Right kidney (tissue), 1 donor: ENCODE measurements around the gene PDSS2.

Experiments
- DNase-seq: peaks from one replicate; pipeline ENCODE4 v3.0.0-alpha.2; 2016

PDSS2 gene

GRCh38 chr6:107271208-107271790, 188.1 kb downstream of the PDSS2 start:
- no peak for DNase-seq

DNA sequence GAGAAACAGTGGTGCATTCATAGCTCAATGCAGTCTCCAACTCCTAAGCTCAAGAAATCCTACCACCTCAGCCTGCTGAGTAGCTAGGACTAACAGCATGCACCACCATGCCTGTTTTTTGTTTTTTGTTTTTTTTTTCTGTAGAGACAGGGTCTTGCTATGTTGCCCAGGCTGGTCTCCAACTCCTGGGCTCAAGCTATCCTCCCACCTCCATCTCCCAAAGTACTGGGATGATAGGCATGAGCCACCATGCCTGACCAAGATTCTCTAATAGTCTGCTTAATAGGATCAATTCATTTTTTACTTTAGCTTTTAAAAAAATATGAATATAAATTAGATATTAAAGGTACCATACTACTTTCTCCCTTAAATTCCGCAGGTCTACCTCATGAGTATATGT, 191.7 kb downstream of the PDSS2 start:
- no peak for DNase-seq

DNA sequence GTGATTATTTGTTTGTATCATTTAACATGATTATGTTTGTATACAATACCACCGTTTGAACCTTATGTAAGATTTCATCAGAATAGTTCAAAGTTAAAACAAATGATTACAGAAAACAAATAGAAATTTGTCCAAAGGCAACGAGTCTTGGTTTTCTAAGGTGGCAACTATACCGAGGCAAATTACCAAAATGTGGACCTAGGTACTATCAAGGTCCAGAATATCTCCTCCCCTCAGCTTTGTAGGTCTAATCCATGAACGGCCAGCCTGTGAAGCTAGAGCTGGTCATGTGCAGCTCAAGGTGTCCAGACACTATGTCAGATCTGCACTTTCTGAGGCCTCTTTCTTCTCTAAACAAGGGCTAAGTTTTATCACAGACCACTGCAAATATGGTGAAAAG, 192.4 kb downstream of the PDSS2 start:
- no peak for DNase-seq

DNA sequence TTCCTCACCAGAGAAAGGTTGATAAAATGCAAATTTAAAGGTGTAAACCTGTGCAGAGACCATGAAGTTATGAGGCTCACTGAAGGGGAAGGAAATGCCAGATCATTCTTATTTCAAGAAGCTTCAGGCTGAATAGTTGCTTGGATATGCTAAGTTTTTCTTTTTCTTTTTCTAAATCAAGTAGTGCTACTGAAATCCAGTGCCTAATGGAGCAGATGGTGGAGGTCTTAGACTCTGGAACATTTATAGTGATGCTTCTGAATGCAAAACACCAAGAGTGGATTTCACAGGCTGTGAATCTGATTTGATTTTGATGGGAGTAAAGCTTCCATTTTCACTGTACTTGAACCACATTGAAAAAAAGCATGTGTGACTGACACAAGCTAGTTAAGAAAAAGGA, 192.8 kb downstream of the PDSS2 start:
- DNase-seq = no peak

DNA sequence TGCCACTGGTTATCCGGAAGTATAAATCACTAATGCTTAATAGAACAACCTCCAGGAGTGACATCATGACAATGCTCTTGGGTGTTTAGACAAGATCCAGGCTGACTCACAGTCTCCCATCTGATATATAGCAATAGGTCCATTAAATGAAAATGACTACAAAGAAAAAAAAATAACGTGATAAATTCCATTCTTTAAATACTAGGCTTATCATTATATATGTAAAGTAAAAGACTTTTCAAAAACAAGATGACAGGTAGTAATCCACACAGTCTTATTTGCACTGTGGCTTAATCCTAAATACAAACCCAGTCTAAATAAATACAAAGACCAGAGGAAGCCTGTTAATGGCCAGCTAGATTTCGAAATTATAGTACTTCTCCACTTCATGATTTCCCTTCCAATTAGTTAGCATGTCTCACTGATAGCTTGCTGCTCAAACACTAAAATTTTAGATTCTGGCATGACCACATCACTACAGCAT, 195.0 kb downstream of the PDSS2 start:
- DNase-seq = no peak

DNA sequence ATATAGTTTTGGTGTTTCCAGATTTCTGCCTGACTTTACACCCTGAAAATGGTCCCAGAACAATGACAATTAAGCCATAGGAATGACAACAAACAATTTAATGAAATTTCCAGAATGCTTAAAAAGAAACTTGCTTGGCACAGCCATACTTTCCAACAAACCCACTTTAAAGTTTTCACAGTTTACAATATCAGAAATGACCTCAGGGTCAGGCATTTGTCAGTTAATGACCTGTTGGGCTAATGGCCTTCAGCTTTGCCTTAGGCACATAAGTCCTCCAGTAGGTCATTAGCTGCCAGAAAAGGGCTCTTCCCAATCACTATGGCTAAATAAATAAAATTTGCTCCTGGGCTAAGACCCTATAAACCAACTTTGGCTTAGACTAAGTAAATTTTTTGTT, 199.4 kb downstream of the PDSS2 start:
- DNase-seq = no peak

DNA sequence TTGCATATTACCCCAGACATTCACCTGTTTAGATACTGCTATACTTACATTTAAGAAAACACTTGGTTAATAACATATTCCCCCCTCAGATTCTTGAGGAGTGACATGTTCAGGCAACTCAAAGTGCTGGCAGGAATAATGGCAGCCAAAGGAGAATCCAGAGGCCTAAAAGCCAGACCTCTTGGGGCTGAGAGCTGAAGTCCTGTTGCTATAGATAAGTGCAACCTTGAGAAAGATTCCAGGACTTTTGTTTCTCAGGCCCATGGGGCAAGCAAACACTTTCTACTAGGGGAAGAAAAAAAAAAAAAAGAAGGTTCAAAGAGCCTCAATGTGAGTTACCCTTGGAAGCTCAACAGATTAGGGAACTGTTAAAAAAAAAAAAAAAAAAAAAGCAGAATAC, 211.2 kb downstream of the PDSS2 start:
- DNase-seq = no peak

- no peak for DNase-seq
Observed at GRCh38 chr6:107246972-107247615, 212.3 kb downstream of the PDSS2 start.

DNA sequence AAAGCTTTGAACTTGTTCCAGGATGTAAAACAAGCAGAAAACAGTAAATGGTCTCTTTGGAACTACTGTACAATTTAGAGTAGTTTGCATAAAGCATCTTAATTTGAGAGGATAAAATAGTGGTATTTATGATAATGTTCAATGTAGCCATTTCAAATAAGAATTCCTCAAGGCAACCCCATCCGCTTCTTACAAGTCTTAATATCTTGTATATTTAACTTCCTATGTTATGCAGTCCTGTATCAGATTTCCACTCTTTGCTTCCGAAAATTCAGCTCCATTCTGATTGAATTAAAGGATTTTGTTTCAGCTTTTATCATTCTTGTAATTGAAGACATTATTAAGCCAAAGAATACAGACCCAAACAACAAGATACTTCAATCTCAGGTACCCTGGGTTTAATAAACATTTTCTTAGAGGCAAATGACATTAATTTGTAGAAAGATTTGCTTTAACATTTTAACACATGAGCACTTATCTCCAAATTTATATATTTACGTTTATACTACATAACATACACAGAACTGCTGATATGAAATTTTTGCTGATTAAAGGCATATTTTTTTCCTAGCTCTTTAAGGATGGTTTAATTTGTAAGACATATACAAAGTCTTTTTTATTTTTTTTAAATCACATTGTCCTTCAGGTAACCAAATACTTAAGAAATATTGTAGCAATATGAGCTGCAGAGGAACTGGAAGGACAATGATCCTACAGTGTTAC, 213.0 kb downstream of the PDSS2 start:
- DNase-seq = no peak

- DNase-seq = no peak
Observed at GRCh38 chr6:107244742-107245480, 214.5 kb downstream of the PDSS2 start.

- DNase-seq = no peak
Observed at GRCh38 chr6:107244082-107244741, 215.2 kb downstream of the PDSS2 start.

DNA sequence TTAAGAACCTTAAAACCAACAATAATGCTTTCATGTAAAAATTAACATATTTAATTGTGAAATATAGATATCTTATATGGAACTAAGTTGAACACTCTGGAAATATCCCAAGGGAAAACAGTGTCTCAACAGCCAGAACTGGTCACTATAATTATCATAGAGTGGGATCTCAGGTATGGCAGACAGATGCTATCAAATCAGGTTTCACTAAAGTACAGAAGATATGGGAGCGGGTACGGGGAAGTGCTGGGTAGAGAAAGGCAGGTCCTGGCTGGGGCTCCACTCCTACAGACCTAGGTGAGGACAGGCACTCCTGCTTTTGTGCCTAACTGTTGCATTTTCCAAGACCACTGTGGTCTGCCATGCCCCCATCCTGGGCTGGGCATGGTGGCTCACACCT, 215.9 kb downstream of the PDSS2 start:
- DNase-seq = no peak

- DNase-seq = no peak
Observed at GRCh38 chr6:107237992-107238660, 221.2 kb downstream of the PDSS2 start.

DNA sequence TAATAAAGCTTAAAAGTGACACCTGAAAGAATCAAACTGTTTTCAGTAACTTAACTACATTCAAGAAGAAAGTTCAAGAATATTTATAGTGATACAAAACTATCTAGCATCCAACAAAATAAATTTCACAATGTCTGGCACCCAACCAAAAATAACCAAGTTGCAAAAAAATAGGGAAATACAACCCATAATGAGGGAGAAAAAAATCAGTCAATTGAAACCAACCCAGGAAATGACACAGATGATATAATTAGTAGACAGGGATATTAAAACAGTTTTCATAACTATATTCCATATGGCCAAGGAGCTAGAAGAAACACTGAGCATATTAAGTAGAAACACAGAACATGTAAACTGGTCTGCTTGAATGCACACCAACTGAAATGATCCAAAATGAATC, 223.9 kb downstream of the PDSS2 start:
- DNase-seq = peak; percentile 6

DNA sequence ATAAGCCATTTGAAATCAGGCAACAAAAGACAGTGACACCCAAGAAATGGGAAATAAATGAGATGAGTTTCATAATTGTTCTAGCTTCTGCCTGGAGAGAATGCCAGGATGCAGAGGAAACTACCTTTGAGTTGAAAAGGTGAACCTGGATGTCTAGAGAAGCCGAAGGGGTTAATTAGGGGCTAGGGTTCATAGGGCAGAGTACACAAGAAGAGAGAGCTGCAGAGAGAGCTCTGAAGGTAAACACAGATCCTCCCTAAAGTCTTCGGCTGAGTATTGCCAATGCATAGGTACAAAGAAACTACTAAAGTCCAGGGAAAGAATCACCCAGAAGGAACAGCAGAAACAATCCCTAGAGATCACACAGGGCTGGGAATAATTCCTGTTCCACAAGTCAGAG, 224.4 kb downstream of the PDSS2 start:
- no peak for DNase-seq

DNA sequence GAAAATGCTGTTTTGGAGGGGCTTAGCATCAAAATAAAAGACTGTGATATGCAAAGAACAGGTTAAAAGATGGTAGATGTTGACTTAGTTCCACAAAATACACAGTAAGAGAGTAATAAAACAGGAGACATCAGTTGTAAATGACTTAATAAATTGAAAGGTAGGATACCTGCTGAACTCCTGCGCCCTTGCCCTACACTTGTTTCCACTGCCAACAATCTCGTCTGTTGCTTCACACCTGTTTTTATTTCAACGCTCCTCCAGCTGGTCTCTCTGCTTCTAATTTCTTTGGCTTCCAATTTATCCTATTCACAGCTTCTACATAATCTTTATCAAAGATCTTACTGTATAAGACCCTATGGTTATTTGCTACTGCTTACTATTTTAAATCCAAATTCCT, 228.1 kb downstream of the PDSS2 start:
- no peak for DNase-seq

DNA sequence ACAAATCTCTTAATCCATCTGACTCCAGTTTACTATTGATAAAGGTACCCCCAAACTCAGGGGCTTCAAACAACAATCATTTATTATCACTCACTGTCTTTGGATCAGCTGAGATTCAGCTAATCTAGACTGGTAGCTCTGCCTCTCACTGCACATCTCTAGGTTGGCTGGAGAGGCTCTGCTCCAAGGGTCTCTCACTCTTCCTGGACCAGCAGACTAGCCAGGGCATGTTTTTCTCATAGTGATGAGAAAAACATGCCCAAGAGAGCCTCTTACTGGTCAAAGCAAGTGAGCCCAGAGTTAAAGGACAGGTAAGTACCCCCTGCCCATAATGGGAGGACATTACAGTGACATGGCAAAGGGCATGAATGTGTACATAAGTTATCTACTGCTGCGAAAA, 228.9 kb downstream of the PDSS2 start:
- DNase-seq = no peak

DNA sequence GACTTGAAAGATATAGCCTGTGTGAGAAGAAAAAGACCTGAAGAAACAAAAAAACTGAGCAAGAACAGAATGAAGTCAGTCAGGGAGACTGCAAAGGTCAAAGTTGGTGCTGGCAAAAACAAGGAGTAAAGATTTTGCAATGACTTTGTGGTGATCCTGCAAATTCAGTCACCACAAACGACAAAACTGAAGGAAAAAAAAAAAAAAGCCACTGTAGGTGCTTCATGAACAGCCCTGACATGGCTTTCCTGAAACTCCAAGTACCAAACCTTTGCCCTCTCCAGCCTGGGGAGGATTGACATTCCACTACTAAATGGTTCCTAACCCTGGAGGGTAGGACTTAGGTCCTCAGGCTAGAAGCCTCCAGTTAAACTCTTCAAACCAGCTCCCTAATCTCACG, 229.3 kb downstream of the PDSS2 start:
- DNase-seq = no peak

DNA sequence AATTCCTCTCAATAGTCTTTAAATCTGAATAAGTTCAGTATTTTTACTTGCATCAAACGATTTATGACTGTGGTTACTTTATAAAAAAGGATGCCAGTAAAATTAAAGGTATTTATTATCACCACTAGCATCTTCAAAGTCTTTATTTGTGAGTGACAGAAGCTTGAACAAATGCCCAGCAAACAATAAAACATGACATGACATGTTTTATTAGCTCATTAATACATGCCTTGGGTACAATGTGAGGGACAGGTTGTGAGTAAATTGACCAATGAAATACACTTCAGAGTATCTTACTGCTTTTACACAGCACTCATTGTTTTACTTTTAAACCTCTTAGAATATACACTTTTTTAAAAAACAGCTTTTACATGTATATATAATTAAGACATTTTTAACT, 230.6 kb downstream of the PDSS2 start:
- no peak for DNase-seq

DNA sequence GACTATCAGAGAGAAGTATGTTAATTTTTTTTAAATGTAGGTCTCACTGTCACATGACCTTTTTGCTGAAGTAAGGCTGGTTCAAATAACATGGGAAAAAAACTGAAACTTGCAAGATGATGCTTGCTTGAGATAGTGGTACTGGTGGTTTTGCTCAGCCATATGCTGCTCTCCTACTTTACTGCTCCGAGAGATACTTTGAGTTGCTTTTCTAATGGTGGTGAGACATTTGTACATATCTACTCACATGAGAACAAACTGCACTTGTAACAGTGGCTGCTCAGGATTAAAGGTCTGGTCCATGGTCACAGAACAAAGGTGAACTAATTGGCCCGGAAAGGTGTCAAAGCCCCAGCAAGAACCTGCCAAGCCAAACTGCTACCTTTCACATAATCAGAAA, 237.8 kb downstream of the PDSS2 start:
- no peak for DNase-seq

DNA sequence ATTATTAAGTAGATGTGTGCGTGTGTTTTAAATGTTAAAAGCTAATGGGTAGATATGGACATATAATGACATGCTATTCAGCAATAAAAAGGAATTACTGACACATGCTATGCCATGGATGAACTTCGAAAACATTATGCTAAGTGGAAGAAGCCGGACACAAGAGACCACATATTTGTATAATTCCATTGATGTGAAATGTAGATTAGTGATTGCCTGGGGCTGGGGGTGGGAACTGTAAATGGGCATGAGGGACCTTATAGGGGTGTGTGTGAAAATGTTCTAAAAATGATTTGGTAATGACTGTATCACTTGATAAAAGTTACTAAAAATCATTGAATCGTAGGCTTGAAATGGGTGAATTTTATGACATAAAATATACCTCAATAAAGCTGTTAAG, 239.5 kb downstream of the PDSS2 start:
- DNase-seq = no peak

DNA sequence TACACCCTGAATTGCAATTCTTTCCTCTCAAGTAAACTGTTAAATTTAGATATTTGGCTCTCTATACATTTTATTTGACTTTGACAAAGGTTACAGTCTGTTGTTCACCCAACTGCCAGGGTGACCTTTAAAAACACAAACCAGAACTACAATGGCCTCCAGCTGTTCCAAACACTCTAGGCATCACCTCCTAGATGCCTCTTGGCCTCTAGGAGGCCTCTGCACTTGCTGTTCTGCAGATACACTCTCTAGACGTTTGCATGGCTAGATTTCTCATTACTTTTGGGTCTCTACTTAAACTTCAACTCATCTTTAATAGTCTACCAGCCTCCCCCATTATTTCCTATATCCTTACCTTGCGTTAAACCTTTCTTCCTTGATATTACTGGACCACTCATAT, 241.2 kb downstream of the PDSS2 start:
- DNase-seq = no peak
